Bladder microvascular endothelial cell (primary cell): Measurements from ENCODE around the gene PCBP3. TPM values are rescaled to one million over a fixed set of nuclear protein-coding genes. Genes with fewer than 3 reads are reported as not detected.

Source experiments
- total RNA-seq: library from RNA; depleted of rRNA; stranded (reverse); fragments of >200 nt; gene quantifications from 2 replicates; pipeline ENCODE4 v1.2.3, GENCODE V29; 2014

Gene PCBP3
- 0.16 and 0.50 TPM in 2 replicates for total RNA-seq

DNA sequence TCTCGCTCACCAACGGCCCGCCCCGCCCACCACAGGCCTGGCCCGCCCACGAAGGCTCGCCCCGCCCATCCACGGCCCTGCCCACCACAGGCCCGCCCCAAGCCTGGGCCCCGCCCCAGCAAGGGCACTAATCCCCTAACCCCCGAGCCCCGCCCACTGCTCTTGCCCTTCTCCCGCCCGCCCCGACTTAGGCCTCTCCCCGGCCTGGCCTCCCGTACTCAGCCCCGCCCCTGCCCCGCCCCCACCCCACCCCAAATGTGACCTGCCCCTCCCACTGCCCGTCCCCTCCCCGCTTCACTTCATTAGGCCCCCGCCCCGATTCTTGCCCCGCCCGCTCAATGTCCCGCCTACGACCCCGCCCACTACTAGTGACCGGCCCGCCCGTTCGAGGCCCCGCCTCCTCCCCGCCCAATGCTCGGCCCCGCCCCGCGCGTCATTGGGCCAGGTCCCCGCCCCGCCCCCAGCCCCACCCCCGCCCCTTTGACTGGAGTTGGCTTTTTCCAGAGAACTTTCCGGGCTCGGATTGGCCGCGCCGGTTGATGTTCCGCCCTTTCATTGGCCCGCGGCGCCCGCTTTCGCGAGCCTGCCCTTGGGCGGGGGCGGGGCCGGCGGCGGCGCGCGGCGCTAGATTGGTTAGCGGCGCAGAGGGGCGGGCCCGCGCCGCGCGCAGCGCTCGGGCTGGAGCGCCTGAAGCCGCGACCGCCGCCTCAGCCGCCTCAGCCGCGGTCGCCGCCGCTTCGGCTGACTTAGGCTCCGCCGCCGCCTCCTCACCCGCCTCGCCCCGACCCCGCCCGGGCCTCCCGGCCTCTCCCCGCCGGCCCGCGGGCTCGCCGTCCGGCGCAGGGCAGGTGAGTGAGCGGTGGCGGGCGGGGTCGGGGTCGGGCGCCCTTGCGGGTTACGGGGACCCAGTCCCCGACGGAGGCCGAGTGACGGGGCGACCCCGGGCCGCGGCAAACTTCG, at the start of gene PCBP3:
Gene PCBP3, plus strand, starts transcription at position 705 of the 960 bp plus-strand sequence. CDS start 206,361 bp downstream, outside the sequence.

GRCh38 chr21:45981151-45982091, 337.9 kb downstream of the PCBP3 start, which contains the start of gene COL6A1:
Gene COL6A1 (plus strand): TSS chr21:45981770. CDS start chr21:45981851, 81 bp downstream.

Other genes starting within 250 kb of the PCBP3 start
- 184 and 311 TPM in 2 replicates for gene COL18A1, start 238.6 kb upstream of the PCBP3 start, total RNA-seq
- 7.8 and 12.5 TPM in 2 replicates for gene SLC19A1, start 101.3 kb upstream of the PCBP3 start, total RNA-seq